ENCODE measurements around the gene BUD23. TPM values are rescaled to one million over a fixed set of nuclear protein-coding genes. Genes with fewer than 3 reads are reported as not detected.
A peak's percentile ranks its signal among the peaks of the same experiment; 100 is the strongest.

Gene BUD23
- total and polyA plus RNA-seq, 9 of the 15 experiments (the other 6 are each of a cell fraction or from before 2014, with no cell fraction given): 79.5 to 270 (median 150) TPM

DNA sequence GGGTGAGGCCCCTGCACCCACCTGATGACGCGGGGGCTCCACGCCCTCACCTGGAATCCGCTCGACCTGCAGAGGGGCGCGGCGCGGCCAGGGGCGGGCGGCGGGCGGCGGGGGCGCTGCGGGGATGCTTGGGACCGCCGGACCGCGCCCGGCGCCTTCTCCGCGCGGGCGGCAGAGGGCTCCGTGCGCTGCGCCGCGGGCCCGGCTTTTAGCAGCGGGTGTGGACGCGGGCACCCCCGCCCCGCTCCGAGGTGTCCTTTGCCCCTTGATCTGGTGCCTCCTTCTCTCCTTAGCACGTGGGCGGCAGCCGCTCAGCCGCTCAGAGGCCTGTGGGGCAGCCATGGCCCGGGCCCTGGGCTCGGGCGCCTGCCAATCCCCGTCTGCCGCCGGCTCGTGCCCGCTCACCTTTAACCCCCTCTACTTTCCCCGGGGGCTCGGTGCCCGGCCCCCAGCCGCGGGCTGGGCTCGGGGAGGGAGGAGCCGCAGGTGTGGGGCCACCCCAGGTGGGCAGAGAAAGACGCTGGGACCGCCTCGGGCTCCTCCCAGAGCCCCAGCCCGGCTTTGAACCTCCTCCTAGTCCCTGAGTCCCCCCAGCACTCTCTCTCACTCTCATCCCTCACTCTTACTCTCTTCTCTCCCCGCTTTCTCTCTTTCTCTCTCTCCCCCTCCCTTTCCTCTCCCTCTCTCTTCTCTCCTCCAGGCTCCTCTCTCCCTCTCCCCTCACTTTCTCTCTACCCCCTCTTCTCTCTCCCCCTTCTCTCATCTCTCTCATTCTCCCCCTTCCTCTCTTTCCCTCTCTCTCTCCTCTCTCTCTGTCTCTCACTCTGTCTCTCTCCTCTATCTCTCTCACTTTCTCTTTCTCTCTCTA, 35.4 kb upstream of the BUD23 start (continued):
- TF ChIP-seq CHD1 (IDR thresholded peaks at IDR 0.05; ENCODE audit: low read length) (no peak), ZC3H8 (IDR thresholded peaks at IDR 0.05) (no peak), KLF13 (tag; IDR thresholded peaks at IDR 0.05; ENCODE audit: borderline replicate concordance, low read depth) (no peak), JUND (IDR thresholded peaks at IDR 0.05; ENCODE audit: borderline replicate concordance, low read depth, low read length) (no peak), JUND (tag; IDR thresholded peaks at IDR 0.05; ENCODE audit: borderline replicate concordance, low read depth, low read length) (no peak), ZNF77 (CRISPR knock-in tag; IDR thresholded peaks at IDR 0.05) (no peak), HNRNPL (IDR thresholded peaks at IDR 0.05; ENCODE audit: low read depth, low read length) (peak; percentile 61), CC2D1A (IDR thresholded peaks at IDR 0.05) (no peak), ZNF778 (CRISPR knock-in tag; IDR thresholded peaks at IDR 0.05) (no peak), MIER1 (IDR thresholded peaks at IDR 0.05; ENCODE audit: low read depth) (no peak), RBM39 (optimal IDR thresholded peaks at IDR 0.05; ENCODE audit: low read depth, low read length) (peak; percentile 79), RB1 (IDR thresholded peaks at IDR 0.05; ENCODE audit: low read depth) (peak; percentile 46; the same call in 1 of the 2 replicates), NEUROD1 (IDR thresholded peaks at IDR 0.05; ENCODE audit: borderline replicate concordance, low read depth, low read length, partially characterized antibody) (no peak), ASH1L (IDR thresholded peaks at IDR 0.05; ENCODE audit: borderline replicate concordance, low read depth, partially characterized antibody) (no peak), HMGN3 (IDR thresholded peaks at IDR 0.05; ENCODE audit: borderline replicate concordance, extremely low read depth, insufficient read length, low read depth, low read length) (no peak), ZKSCAN8 (CRISPR knock-in tag; IDR thresholded peaks at IDR 0.05) (no peak), TAF7 (tag; IDR thresholded peaks at IDR 0.05) (no peak), CBFA2T3 (IDR thresholded peaks at IDR 0.05) (no peak)
- TF ChIP-seq, protein P1, sequence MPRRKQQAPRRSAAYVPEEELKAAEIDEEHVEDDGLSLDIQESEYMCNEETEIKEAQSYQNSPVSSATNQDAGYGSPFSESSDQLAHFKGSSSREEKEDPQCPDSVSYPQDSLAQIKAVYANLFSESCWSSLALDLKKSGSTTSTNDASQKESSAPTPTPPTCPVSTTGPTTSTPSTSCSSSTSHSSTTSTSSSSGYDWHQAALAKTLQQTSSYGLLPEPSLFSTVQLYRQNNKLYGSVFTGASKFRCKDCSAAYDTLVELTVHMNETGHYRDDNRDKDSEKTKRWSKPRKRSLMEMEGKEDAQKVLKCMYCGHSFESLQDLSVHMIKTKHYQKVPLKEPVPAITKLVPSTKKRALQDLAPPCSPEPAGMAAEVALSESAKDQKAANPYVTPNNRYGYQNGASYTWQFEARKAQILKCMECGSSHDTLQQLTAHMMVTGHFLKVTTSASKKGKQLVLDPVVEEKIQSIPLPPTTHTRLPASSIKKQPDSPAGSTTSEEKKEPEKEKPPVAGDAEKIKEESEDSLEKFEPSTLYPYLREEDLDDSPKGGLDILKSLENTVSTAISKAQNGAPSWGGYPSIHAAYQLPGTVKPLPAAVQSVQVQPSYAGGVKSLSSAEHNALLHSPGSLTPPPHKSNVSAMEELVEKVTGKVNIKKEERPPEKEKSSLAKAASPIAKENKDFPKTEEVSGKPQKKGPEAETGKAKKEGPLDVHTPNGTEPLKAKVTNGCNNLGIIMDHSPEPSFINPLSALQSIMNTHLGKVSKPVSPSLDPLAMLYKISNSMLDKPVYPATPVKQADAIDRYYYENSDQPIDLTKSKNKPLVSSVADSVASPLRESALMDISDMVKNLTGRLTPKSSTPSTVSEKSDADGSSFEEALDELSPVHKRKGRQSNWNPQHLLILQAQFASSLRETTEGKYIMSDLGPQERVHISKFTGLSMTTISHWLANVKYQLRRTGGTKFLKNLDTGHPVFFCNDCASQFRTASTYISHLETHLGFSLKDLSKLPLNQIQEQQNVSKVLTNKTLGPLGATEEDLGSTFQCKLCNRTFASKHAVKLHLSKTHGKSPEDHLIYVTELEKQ (CRISPR knock-in tag; IDR thresholded peaks at IDR 0.05): no peak
- TF ChIP-seq, protein P2, sequence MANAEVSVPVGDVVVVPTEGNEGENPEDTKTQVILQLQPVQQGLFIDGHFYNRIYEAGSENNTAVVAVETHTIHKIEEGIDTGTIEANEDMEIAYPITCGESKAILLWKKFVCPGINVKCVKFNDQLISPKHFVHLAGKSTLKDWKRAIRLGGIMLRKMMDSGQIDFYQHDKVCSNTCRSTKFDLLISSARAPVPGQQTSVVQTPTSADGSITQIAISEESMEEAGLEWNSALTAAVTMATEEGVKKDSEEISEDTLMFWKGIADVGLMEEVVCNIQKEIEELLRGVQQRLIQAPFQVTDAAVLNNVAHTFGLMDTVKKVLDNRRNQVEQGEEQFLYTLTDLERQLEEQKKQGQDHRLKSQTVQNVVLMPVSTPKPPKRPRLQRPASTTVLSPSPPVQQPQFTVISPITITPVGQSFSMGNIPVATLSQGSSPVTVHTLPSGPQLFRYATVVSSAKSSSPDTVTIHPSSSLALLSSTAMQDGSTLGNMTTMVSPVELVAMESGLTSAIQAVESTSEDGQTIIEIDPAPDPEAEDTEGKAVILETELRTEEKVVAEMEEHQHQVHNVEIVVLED (CRISPR knock-in tag; IDR thresholded peaks at IDR 0.05): no peak
- TF ChIP-seq, protein P3, sequence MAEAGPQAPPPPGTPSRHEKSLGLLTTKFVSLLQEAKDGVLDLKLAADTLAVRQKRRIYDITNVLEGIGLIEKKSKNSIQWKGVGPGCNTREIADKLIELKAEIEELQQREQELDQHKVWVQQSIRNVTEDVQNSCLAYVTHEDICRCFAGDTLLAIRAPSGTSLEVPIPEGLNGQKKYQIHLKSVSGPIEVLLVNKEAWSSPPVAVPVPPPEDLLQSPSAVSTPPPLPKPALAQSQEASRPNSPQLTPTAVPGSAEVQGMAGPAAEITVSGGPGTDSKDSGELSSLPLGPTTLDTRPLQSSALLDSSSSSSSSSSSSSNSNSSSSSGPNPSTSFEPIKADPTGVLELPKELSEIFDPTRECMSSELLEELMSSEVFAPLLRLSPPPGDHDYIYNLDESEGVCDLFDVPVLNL (CRISPR knock-in tag; IDR thresholded peaks at IDR 0.05; ENCODE audit: low read depth): no peak
